NB4 (cell line): ENCODE measurements around the gene CALCOCO2.

Source experiments
- MYC ChIP-seq: IDR thresholded peaks from 2 replicates; pipeline ENCODE4 v1.6.1; 2011; ENCODE audit warnings: low read depth, low read length
- POLR2A ChIP-seq: IDR thresholded peaks from 2 replicates; pipeline ENCODE4 v1.6.1; 2011; ENCODE audit warnings: mild to moderate bottlenecking; ENCODE audit not compliant: insufficient read length; ENCODE audit errors: extremely low read depth
- TF ChIP-seq, protein P1 (sequence below): IDR thresholded peaks from one replicate; pipeline ENCODE4 v1.5.1; 2012; ENCODE audit warnings: low read depth, low read length

DNA sequence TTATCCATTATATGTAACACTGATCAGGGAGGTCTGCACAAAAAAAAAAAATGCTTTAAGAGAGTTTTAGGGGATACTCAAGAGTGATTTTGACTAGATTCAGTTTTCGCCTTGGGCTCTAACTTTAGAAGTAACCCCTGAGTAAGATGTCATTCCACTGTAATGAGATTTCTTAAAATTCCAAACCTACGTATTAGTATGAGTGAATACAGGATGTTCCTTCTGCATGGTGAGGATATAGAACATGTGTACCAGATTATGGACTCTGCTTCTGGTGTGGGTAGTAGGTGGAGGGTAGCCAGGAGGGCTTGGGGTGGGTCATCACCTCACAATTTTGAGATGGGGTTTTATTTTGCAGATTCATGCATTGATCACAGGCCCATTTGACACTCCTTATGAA lies 81.6 kb downstream of the CALCOCO2 start:
- no peak for TF ChIP-seq MYC
- TF ChIP-seq, protein P1, sequence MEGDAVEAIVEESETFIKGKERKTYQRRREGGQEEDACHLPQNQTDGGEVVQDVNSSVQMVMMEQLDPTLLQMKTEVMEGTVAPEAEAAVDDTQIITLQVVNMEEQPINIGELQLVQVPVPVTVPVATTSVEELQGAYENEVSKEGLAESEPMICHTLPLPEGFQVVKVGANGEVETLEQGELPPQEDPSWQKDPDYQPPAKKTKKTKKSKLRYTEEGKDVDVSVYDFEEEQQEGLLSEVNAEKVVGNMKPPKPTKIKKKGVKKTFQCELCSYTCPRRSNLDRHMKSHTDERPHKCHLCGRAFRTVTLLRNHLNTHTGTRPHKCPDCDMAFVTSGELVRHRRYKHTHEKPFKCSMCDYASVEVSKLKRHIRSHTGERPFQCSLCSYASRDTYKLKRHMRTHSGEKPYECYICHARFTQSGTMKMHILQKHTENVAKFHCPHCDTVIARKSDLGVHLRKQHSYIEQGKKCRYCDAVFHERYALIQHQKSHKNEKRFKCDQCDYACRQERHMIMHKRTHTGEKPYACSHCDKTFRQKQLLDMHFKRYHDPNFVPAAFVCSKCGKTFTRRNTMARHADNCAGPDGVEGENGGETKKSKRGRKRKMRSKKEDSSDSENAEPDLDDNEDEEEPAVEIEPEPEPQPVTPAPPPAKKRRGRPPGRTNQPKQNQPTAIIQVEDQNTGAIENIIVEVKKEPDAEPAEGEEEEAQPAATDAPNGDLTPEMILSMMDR: no peak
- TF ChIP-seq POLR2A: no peak
